ENCODE results near the gene IL1R1.
A peak's percentile ranks its signal among the peaks of the same experiment; 100 is the strongest.
"Not testable (repeated sequence)": the region's sequence is repeated elsewhere in the genome, so short reads cannot be mapped to it uniquely, and the experiment has no call there.

The IL1R1 gene

DNA sequence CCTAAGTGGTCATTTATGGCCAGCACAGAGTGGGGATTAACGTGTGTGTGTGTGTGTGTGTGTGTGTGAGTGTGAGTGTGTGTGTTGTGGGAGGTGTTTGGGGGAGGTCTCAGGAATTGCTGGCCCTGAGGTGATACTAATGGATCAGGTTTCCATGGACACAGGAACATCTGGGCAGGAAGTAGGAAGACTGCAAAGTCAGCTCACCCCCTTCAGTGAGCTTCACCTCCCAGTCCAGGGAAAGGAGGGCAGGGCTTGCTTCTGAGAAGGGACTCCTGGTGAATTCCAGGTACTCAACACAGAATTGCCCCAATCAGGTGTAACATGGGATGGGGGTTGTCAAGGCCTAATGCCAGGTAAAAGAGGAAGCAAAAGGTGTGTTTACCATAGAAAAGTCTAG is 30.3 kb upstream of the IL1R1 start:
- no peak for DNase-seq

DNA sequence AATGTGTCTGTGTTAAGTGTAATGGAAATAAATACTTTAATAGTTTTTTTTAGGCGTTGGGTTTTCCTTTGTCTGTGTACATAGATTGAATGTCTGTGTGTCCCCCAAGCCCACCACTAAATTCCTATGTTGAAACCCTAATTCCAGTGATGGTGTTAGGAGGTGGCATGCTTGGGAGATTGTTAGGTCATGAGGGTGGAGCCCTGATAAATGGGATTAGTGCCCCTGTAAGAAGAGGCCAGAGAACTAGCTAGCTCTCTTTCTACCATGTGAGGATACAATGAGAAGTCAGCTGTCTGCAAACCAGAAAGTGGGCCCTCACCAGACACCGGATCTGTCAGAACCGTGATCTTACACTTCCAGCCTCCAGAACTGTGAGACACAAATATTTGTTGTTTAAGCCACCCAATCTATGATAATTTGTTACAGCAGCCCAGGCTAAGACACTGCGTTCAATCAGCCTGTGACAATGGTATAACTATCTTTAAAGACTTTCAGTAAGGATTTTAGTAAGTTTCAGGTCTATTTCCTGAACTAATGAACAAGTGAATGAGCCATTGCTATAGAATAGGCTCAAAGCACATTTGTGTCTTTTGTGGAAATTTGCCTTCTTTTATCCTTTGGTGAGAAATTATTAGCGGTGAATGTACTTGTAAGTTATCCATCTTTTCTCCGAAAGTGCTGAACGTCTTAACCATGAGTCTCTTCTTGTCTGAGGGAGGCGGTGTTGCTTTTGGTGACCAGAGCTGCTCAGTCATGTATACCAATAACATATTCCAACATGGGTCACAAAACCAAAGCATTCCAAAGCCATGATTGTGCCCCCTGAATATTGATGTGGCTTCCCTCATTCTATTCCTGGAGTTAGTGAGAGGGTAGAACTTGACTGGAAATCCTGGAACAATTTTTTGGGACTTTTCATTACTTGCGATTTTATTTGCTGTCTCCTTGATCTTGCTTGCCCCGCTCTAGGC is 29.6 kb upstream of the IL1R1 start:
- DNase-seq = no peak

DNA sequence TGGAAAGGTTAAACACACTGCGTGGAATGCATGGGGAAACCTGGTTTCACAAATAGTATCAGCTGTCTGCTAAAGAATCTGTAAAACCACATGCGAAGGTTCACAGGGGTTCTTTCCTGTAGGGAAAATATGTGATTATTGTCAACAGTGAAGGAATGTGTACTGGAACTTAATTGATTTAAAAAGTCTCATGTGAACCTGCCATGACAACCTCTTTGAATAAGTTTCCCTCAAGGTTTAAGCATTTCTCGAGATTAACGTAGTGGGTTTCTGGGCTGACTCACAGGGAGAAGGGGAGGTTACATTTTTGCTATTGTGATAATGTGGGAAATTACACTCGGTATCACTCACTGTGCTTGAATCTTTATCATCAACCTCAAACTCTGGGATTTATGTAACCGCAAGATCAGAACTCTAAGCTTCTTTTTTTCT is 28.2 kb upstream of the IL1R1 start:
- DNase-seq = no peak

DNA sequence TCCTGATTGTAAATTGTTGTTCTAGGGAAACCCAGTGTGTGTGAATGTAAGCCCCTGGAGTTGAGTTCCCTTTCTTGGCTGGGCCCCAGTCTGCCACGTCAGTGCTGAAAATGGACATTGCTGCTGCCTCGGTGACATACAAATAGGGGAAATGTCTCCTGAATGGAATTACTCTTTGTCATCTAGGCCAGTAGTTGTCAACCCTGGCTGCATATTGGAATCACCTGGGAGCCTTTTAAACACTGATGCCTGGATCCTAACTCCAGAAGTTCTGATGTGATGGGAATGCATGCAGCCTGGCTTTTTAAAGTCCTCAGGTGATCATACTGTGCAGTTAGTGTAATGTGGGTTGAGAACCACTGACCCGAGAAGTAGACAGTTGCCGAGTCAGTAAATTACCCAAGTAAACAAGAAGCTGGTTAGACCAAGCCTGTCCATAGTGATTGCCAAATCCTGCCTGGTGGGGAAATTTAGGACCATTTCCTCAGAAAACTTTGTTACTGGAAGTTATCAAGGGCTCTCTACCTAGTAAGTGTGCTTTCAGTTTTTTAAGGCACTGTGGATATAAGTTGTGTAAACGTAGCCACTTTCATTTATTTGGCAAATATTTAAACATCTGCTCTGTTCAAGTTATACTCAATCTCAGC is 27.6 kb upstream of the IL1R1 start:
- no peak for DNase-seq

DNA sequence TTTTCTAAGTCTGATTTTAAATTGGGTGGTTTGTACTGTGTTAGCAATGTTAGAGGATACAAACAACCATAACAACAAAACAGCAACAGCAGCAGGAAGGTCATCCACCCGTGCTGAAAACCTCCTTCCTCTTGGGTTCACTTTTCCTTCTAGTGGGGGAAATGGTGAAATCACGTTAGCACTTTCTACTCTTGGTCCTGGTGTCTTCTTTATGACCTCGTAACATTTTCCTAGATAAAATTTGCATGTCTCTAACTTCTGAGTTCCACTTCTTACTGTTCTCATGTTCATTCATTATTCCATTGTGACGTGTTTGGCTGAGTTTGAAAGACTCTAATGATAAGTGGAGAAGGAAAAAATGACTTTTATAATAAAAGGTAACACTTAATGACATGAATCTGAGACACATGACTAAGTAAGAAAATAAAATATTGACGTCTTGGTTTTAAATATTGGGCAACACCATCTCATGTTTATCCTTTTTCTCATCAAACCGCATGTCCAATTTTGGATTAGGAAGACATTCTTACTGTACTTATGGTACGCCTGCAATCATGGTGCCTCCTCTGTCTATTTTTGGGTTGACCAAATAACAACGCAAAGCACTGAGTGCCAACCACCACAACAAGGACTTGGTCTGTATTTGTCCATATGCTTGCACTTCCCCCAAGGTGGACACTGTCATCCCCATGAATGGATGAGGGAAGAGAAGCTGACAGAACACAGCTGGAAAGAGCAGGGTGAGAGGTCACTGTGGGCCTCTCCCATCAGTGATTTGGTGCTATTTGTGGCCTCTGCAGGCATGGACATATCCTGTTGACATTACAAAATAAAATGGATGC is 25.7 kb upstream of the IL1R1 start:
- no peak for DNase-seq

DNA sequence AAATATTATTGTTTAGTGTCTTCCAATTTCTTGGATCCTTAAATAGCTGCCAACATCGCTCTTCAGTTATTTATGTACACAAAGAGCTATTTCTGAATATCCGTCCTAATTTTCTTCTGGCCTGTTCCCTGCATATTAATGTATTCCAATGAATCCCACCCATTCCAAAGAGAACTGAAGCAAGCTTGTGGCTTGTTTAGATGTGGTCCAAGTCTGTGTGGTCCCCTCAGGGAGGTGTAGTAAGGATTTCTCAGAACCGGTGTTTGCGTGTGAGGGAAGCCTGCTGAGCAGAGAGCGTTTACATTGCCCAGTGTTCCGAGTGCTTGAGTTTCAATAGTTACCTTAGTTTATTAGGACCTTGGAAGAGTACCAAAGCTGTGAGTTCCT is 25.1 kb upstream of the IL1R1 start:
- DNase-seq = no peak

DNA sequence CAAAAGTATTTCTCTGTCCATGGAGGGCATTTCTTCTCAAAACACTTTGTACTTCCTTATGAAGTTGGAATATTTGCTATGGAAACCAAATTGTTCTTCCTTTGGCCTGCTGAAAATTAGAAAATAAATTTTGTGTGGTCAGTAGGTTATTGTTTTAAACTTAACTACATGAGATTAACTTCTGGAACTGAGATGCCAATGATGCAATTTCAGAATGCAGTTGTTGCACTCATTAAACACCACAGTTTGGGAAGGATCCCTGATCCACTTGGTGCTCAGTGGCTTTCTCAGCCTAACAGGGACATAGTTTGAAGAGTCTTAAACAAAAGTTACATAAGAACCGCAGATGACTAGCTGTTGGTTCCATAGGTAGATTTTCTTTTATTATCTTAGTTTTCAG is 23.3 kb upstream of the IL1R1 start:
- DNase-seq = no peak

DNA sequence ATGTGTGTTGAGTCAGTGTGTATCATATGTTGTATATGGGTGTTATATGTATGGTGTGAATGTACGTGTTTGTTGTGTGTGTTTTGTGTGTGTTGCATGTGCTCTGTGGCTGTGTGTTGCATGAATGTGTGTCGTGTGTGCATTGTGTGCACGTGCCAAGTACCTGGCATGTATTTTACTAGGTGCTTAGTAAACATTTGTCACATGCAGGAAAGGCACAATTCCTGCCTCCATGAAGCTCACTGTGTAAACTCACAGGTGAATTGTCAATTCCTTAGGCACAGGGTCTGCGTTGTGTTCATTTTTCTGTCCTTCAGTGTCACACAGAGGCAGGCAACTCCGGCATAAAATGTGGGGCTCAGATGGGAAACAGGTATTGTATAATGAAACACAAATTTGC is 22.3 kb upstream of the IL1R1 start:
- no peak for DNase-seq

DNA sequence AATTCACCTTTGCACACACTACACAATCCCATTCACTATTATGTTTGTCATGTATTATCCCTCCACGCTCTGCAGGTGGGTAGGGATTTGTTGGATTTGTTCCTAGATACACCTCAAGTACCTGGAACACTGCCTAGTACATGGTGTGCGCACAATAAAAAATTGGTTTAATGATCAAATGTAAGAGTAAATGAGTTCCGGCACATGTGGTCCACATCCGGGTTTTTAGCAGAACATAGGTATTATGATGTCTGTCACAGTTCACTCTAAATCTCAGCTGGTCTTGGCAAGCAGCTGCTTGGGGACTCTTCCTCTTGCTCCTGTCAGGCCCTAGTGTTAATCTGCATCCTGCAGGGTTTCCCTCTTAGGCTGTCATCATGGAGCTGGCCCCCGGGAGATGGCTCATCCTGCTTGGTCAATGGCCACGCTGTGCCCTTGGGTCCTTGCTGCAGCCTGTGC is 21.8 kb upstream of the IL1R1 start:
- DNase-seq = no peak

DNA sequence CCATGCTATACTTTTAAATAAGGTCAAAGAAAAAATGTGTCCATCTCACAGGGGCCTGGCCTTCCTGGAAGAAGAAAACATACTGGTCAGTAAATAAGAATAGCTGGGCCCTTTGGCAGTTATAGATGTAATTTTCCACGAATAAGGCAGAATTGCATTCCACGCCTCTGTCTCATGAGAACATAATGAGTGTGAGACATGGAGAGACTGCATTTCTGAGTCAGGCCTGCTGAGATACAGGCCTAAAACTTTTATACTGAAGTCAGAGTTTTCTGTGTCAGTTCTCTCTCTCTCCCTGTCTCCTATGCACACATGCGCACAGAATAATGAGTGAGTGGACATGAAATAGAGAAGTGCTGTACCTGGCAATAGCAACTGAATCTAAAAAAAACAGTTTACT is 20.4 kb upstream of the IL1R1 start:
- no peak for DNase-seq

DNA sequence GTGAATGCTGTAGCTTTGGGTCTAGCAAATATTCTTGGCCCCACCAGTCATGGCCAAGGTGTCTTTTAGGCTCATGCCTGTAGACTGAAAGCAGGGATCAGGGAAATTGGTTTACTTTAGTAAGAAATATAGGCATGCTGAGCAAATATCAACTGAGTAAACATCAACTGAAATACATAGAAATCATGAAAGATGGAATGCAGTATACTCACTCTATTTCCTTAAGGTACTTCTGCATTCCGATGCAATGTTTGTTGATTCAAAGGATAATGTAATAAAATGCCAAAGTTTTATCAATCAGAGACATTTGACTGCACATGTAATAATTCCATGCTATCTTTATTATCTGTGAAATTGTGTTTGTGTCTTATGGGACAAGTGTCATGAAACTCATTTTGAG is 19.6 kb upstream of the IL1R1 start:
- DNase-seq = no peak

DNA sequence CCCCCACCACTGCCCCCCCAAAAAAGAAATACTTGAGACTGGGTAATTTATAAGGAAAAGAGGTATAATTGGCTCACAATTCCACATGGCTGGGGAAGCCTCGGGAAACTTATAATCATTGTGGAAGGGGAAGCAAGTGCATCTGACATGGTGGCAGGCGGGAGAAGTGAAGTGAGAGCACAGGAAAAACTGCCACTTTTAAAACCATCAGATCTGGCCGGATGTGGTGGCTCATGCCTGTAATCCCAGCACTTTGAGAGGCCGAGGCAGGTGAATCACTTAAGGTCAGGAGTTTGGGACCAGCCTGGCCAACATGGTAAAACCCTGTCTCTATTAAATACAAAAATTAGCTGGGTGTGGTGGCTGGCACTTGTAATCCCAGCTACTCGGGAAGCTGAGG is 18.1 kb upstream of the IL1R1 start:
- DNase-seq = not testable (repeated sequence)

DNA sequence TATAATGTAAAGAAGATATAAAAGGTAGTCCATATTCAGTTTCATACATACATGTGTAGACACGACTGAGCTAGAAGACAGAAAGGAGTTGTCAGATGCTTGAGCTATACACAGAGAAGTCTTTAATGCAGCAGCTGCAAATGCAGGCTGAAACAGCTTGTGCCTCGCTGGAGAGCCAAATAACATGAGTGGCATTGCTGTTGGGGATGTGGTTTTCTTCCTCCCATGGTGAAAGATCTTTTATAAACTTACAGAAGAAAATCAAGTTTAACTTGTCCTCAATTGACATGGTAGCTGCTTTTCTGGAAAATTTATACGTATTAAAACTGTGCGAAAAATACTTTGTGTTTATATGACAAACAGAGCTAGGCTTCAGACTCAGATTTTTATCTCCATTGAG is 16.4 kb upstream of the IL1R1 start:
- no peak for DNase-seq

DNA sequence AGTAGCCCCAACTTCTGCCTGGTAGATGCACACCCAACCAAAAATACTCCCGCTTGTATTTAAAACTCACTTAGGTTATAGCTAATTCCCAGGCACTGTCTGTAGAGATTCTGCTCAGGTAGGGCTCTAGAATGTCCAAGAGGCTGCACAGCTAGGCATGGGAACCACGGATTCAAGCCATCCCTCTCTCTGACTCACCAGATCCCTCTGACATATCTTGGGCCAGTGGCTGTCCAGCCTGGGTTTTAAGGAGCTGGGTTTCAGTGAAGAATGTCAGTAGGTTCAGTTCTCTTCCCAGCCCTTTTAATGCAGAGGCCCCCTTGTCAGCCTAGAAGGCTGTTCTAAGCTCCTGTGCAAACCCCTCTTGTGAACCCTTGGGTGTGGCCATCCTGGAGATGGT is 15.9 kb upstream of the IL1R1 start:
- no peak for DNase-seq

DNA sequence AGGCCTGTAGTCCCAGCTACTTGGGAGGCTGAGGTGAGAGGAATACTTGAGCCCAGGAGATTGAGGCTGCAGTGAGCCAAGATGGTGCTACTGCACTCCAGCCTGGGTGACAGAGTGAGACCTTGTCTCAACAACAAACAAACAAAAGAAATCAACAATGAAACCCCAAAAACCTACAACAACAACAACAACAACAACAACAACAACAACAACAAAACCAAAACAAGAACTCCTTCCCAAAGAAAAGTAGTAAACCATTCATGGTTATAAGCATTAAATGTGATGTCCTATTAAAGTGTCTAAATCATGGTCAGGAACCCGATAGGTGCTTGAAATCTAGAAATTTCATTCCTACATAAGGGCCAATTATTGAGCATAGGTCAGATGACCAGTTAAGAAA is 13.5 kb upstream of the IL1R1 start:
- no peak for DNase-seq

DNA sequence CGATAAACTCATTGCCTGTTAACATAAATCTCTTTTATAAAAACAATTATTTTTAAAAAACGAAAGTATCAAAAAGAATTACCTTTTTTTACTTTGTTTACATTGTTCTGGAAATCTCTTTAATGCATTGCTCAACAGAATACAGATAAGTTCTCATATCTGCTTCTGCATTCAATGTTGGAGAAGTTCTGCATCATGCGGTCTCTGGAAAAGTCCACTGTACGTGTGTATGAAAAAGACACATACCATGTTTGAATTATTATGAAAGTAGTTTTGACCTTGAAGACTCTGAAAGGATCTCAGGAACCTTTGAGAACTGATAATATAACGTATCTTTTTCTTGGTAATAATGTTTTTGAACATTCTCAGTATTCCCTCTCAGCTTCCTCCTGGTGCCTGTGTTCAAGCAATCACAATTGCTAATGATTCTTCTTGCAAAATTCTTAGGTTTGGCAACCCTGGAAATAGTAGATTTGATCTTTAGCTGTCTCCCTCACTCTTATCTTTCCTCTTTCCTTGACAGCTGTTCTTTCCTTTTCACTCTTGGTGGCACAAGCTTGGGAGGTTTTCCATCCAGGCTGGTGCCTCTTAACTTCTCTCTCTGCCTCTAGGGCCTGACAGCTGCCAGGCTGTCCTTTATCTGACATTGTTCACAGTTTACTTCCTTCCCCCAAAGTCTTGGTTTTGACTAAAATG is 12.4 kb upstream of the IL1R1 start:
- DNase-seq = no peak

DNA sequence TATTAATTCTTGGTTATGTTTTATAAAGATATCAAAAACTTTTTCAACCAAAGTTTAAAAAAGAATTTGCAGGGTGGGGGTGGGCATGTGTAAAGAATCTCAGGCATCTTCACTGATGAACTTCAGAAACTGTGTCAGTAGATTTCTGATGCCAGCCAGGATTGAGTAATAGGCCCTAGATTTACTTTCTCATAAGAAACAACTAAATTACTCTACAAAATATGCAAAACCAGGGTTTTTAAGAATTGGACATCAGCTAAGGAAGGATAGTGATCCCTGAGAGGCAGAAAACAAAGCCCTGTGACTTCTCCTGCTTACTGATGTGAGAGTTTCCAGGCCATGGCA is 11.9 kb upstream of the IL1R1 start:
- DNase-seq = no peak

DNA sequence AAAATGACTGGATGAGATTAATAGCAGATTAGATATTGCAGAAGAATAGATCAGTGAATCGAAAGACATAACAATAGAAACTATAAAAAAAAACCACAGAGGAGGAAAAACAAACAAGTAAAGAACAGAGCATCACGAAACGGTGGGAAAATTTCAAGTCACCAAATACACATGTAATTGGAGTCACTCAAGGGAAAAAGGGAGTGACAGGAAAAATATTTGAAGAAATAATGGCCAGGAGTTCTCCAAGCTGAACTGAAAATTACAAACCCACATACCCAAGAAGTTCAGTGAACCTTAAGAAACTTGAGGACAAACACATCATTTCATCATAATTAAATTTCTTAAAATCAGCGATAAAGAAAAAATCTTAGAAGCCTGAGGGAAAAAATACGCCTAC is 11.0 kb upstream of the IL1R1 start:
- DNase-seq = no peak

DNA sequence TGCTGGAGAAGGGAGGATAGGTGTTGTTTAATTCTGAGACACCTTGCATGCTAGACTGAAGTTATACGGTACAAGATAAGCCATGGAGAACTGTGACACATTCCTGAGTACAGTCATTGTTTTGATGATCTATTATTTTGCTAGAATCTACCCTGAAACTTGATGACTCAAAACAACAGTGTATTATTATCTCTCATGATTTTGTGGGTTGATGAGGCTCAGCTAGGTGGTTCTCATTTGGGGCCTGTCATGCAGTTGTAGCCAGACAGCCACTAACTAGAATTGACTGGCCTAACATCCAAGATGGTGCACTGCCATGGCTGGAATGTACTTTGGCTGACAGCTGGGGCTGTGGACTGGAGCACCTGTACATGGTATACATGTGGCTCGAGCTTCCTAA is 5.4 kb upstream of the IL1R1 start:
- peak; percentile 64 for DNase-seq

DNA sequence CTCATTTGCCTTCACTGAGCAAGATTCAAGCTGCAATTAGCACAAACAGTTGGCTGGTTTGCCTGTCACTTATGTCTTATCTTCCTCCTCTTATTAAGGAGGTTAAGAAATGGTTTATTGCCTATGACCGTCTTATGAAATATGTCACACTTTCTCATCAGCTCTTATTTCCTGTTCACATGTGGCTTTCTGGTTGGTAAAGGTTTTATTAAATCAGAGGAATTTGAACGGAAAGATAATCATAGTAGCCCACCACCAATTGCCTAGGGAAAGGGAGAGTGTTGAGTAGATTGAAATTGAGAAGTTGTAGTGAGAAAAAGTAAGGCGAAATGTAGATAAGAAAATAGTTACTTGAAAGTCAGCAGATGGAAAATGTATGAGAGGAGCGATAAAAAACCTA is 4.2 kb upstream of the IL1R1 start:
- no peak for DNase-seq

DNA sequence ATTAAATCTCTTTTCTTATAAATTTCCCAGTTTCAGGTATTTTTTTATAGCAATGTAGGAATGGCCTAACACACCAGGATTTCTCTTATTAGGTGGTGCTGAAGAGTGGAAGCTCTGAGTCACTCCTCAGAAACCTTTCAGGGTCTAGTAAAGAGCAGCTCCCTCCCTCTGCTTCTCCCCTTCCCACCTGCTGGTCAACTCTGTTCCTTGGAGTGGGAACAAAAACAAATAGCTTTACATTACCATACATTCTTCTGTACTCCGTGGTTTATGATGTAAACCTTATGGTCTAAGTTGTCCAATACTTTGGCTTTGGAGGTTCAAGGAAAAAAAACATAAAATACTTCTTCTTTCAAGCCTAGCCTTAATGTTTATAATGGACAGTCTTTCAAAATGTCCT is 2.7 kb upstream of the IL1R1 start:
- DNase-seq = no peak

DNA sequence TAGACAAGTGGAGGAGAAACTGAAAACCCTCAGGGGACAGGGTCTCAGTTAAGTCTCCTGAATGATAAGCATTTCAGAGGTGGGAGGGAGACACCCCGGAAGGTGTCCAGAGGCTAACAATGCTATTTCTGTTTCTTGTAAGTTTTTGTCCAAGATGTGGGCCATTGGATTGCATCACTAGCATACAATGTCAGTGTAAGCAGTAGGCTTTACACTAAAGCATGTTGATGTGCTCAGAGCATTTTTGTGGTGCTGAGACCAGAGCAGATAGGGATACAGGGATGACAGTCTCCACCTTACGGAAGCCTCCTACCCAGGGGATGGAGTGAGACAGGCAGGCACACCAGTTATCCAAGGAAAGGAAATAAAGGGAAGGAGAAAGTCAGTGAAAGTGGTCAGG is 2.2 kb upstream of the IL1R1 start:
- DNase-seq = no peak

All from activated CD4-positive, alpha-beta T cell treated with anti-CD3 and anti-CD28 coated beads for 48 hours (primary cell).